ENCODE results near the gene ARMC9. TPM values are rescaled to one million over a fixed set of nuclear protein-coding genes. Genes with fewer than 3 reads are reported as not detected.

ARMC9 gene
- total RNA-seq, 1 donor from 2014 or later = 8.4 TPM

DNA sequence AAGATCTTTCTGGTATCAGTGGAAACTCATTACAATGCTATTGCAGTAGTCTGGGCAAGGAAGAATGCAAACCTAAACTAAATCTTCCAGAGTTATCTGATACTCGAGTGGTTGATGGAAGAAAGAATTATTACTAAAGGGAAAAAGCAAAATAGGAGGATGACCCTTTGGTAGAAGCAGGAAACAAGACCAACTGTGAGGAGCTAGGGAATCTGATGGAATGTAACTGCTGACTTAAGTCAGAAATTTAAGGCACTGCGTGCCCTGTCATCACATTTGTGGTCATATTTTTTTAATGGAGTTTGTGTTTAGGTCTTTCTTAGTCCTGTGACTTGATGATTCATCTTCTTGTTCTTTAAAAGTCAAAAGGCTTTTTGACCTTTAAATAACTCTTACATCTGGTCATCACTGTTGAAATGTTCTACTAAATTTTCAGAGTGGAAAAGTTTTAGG is 36.5 kb upstream of the ARMC9 start:
- DNase-seq (ENCODE audit: low read depth) = no peak
- no peak for TF ChIP-seq CTCF (IDR thresholded peaks at IDR 0.05; ENCODE audit: insufficient read depth, low read length, severe bottlenecking)
- no peak for FAIRE-seq
- H3K4me3 ChIP-seq (ENCODE audit: low read depth, low read length) = no peak overlapping the region
- peaks cover 6% of the 10 kb centered on the region for H3K36me3 ChIP-seq (ENCODE audit: control insufficient read depth, insufficient read depth, low read length)
- no peaks in the 10 kb centered on the region for H3K27me3 ChIP-seq (ENCODE audit: control insufficient read depth, insufficient read depth, low read length)

DNA sequence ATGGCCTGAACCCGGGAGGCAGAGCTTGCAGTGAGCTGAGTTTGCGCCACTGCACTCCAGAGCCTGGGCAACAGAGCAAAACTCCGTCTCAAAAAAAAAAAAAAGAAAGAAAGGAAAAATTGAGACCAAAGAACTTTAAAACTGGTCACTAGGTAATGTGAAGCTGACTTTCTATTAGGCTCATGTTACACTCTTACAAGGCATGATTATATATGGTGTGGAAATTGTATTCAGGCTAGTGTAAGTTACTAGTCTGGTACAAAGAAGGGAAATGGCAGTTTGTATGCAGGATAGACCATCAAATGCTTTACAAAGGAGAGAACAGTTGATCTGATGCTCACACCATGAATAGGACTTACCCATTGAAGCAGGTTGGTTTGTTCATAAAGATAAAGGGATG is 35.4 kb upstream of the ARMC9 start:
- Histone ChIP-seq H3K27me3 (ENCODE audit: control insufficient read depth, insufficient read depth, low read length) (no peaks in the 10 kb centered on the region), H3K36me3 (ENCODE audit: control insufficient read depth, insufficient read depth, low read length) (peaks cover 9% of the 10 kb centered on the region), H3K4me3 (ENCODE audit: low read depth, low read length) (no peak overlapping the region)
- no peak for TF ChIP-seq CTCF (IDR thresholded peaks at IDR 0.05; ENCODE audit: insufficient read depth, low read length, severe bottlenecking)
- no peak for FAIRE-seq
- DNase-seq (ENCODE audit: low read depth) = no peak

DNA sequence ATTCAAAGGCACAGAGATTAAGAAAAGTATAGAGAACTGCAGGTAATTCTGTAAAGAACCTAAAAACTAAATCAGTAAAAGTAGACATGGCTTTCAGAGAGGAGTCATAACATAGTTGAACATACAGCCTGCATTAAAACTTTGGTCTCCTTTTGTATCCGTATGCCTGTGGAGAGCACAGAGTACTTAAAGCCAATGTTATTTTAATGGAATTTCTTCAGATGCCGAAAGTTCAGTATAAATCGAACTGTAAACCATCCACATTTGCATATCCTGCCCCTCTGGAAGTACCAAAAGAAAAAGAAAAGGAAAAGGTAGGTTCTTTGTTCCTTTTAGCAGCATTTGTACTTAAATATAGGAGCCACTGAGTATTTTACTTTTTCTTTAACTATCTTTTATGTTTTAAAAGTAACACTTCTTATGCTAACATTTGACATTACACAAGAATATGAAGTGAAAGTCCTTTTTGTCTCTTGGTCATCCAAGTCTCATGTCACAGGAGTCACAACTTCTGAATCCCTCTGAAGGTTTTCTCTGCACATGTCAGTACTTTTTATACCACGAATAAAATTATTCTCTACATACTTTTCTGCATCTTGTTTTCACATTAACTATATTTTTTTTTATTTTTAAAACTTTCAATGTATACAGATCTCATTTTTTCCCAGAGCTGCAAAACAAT is 34.9 kb upstream of the ARMC9 start:
- Histone ChIP-seq H3K27me3 (ENCODE audit: control insufficient read depth, insufficient read depth, low read length) (no peaks in the 10 kb centered on the region), H3K36me3 (ENCODE audit: control insufficient read depth, insufficient read depth, low read length) (peaks cover 9% of the 10 kb centered on the region), H3K4me3 (ENCODE audit: low read depth, low read length) (no peak overlapping the region)
- FAIRE-seq (no peak), DNase-seq (ENCODE audit: low read depth) (no peak)
- TF ChIP-seq CTCF (IDR thresholded peaks at IDR 0.05; ENCODE audit: insufficient read depth, low read length, severe bottlenecking) = no peak

DNA sequence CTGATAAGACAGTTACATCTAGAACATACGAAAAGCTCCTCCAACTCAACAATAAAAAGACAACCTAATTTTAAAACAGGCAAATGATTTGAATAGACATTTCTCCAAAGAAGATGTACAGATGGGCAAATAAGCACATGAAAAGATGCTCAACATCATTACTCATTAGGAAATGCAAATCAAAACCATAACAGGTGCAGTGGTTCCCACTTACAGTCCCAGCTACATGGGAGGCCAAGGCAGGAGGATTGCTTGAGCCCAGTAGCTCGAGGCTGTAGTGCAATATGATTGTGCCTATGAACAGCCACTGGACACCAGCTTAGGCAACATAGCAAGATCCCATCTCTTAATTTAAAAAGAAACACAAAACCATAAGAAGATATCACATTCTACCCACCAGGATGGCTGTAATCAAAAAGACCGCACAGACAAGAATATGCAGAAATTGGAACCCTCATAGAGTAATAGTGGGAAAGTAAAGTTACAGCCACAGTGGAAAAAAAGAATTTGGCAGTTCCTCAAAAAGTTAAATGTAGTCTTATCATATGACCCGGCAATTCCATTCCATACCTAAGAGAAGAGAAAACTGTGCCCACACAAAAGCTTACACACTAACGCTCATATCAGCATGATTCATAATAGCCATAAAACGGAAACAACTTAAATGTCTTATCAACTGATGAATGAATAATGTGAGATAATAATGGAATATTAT is 30.5 kb upstream of the ARMC9 start:
- no peak for DNase-seq (ENCODE audit: low read depth)
- Histone ChIP-seq H3K36me3 (ENCODE audit: control insufficient read depth, insufficient read depth, low read length) (peaks cover 9% of the 10 kb centered on the region), H3K4me3 (ENCODE audit: low read depth, low read length) (no peak overlapping the region), H3K27me3 (ENCODE audit: control insufficient read depth, insufficient read depth, low read length) (no peaks in the 10 kb centered on the region)
- no peak for FAIRE-seq
- no peak for TF ChIP-seq CTCF (IDR thresholded peaks at IDR 0.05; ENCODE audit: insufficient read depth, low read length, severe bottlenecking)

GRCh38 chr2:231168460-231169139 is 29.8 kb upstream of the ARMC9 start:
- no peak for FAIRE-seq
- H3K36me3 ChIP-seq (ENCODE audit: control insufficient read depth, insufficient read depth, low read length) = peaks cover 9% of the 10 kb centered on the region

More at GRCh38 chr2:231168460-231169139, 29.8 kb upstream of the ARMC9 start:
- TF ChIP-seq CTCF (IDR thresholded peaks at IDR 0.05; ENCODE audit: insufficient read depth, low read length, severe bottlenecking) = no peak
- Histone ChIP-seq H3K27me3 (ENCODE audit: control insufficient read depth, insufficient read depth, low read length) (no peaks in the 10 kb centered on the region), H3K4me3 (ENCODE audit: low read depth, low read length) (no peak overlapping the region)
- DNase-seq (ENCODE audit: low read depth) = no peak
